GM18499 (cell line): ENCODE measurements around the gene BIRC5.

Experiments
- ATAC-seq: cut with Tn5 transposase; IDR thresholded peaks from one replicate; pipeline ENCODE4 v1.9.1; 2021; ENCODE audit warnings: moderate number of reproducible peaks; ENCODE audit not compliant: insufficient read depth, unreplicated experiment

The BIRC5 gene

GRCh38 chr17:78269955-78270381, 55.9 kb downstream of the BIRC5 start:
- ATAC-seq = no peak

DNA sequence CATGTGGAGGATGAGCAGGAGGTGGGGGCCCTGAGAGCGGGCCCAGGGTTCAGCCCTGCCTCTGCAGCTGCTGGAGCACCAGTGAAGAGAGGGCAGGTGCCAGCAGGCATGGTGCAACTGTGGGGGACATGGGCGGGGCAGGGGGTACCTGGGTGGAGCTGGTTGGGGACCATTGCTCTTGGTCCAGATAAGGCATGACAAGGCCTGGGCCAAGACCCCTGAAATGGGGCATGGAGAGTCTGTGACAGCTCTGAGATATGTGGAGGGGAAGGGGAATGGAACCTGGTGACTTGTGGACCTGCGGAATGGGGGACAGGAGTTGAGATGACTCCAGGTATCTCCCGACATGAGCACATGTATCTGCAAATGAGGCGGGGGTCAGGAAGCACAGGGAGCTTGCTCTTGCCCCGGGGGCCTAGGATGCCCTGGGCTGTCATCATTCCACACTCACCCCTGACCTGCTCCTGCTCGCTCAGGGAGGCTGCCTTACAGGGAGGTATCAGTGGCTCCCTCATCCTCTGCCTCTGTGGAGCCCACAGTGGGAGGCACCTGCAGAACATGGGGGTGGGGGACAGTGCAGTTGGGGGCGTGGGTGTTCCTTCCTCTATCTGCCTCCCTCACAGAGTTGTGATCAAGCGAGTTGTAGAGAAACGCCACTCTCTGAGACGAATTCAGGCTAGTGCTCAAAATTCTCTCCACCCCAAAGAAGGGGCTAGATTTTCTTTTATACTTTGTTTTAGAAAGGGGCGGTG, 57.5 kb downstream of the BIRC5 start:
- no peak for ATAC-seq

GRCh38 chr17:78272181-78272913, 58.3 kb downstream of the BIRC5 start:
- no peak for ATAC-seq

- ATAC-seq = no peak
Observed at GRCh38 chr17:78272914-78273258, 58.8 kb downstream of the BIRC5 start.

- ATAC-seq = no peak
Observed at GRCh38 chr17:78273813-78274212, 59.8 kb downstream of the BIRC5 start.
